WERI-Rb-1 (cell line): ENCODE results near the gene SH2D6.
A peak's percentile ranks its signal among the peaks of the same experiment; 100 is the strongest.

Source experiments
- DNase-seq: peaks from one replicate; pipeline ENCODE4 v3.0.0-alpha.2; 2020
- H3K27ac ChIP-seq: fragments of 250-450 bp; sonication (Bioruptor Pico); 2 replicates; pipeline ENCODE4 v1.5.1; 2020; ENCODE audit warnings: mild to moderate bottlenecking, moderate library complexity
- H3K27me3 ChIP-seq: fragments of 250-450 bp; sonication (Bioruptor Pico); 2 replicates; pipeline ENCODE4 v1.5.1; 2021; ENCODE audit warnings: mild to moderate bottlenecking, low read depth, moderate library complexity; ENCODE audit not compliant: insufficient read depth, severe bottlenecking
- H3K36me3 ChIP-seq: fragments of 250-450 bp; sonication (Bioruptor Pico); 2 replicates; pipeline ENCODE4 v1.5.1; 2020; ENCODE audit warnings: mild to moderate bottlenecking, moderate library complexity
- H3K4me3 ChIP-seq: 2 replicates; pipeline ENCODE4 v1.5.1; 2011; ENCODE audit warnings: low read depth, mild to moderate bottlenecking, control low read depth, low read length
- H3K9me3 ChIP-seq: fragments of 250-450 bp; sonication (Bioruptor Pico); 2 replicates; pipeline ENCODE4 v1.5.1; 2021; ENCODE audit warnings: mild to moderate bottlenecking, moderate library complexity; ENCODE audit not compliant: severe bottlenecking
- CTCF ChIP-seq: IDR thresholded peaks from 2 replicates; pipeline ENCODE4 v1.5.1; 2011; ENCODE audit warnings: low read depth, mild to moderate bottlenecking, control low read depth, inconsistent platforms, low read length

The SH2D6 gene

GRCh38 chr2:85468096-85468703 lies 49.7 kb downstream of the SH2D6 start:
- no peak for TF ChIP-seq CTCF
- Histone ChIP-seq H3K27ac (no peak overlapping the region), H3K9me3 (no peaks in the 10 kb centered on the region), H3K27me3 (no peaks in the 10 kb centered on the region), H3K4me3 (no peak overlapping the region), H3K36me3 (no peaks in the 10 kb centered on the region)
- DNase-seq: no peak

- TF ChIP-seq CTCF: no peak
- H3K27me3 ChIP-seq: no peaks in the 10 kb centered on the region
- H3K36me3 ChIP-seq: no peaks in the 10 kb centered on the region
- no peak for DNase-seq
- no peaks in the 10 kb centered on the region for H3K9me3 ChIP-seq
- H3K4me3 ChIP-seq: no peak overlapping the region
- H3K27ac ChIP-seq: no peak overlapping the region
Measured at GRCh38 chr2:85468704-85469349, 50.3 kb downstream of the SH2D6 start.

- no peak for DNase-seq
- Histone ChIP-seq H3K9me3 (no peaks in the 10 kb centered on the region), H3K36me3 (no peaks in the 10 kb centered on the region), H3K27me3 (no peaks in the 10 kb centered on the region), H3K4me3 (no peak overlapping the region), H3K27ac (peak overlapping the region; percentile 50; the same call in 1 of the 2 replicates)
- TF ChIP-seq CTCF: no peak
Measured at GRCh38 chr2:85470850-85471800, 52.6 kb downstream of the SH2D6 start.

- no peak for DNase-seq
- TF ChIP-seq CTCF: no peak
- peak overlapping the region; percentile 50 for H3K27ac ChIP-seq
Measured at GRCh38 chr2:85472261-85472660, 53.7 kb downstream of the SH2D6 start.

GRCh38 chr2:85475799-85476490 lies 57.4 kb downstream of the SH2D6 start:
- no peaks in the 10 kb centered on the region for H3K36me3 ChIP-seq
- H3K4me3 ChIP-seq: no peak overlapping the region
- no peak overlapping the region for H3K27ac ChIP-seq

More at GRCh38 chr2:85472261-85472660, 53.7 kb downstream of the SH2D6 start:
- Histone ChIP-seq H3K4me3 (no peak overlapping the region), H3K36me3 (no peaks in the 10 kb centered on the region), H3K27me3 (no peaks in the 10 kb centered on the region), H3K9me3 (no peaks in the 10 kb centered on the region)

More at GRCh38 chr2:85475799-85476490, 57.4 kb downstream of the SH2D6 start:
- Histone ChIP-seq H3K9me3 (no peaks in the 10 kb centered on the region), H3K27me3 (no peaks in the 10 kb centered on the region)
- TF ChIP-seq CTCF: no peak
- DNase-seq: no peak
